ENCODE data around the gene MED12L. TPM values are rescaled to one million over a fixed set of nuclear protein-coding genes. Genes with fewer than 3 reads are reported as not detected.

Gene MED12L
- total and polyA plus RNA-seq, 12 donors = 0.03 to 4.5 (median 0.71) TPM

DNA sequence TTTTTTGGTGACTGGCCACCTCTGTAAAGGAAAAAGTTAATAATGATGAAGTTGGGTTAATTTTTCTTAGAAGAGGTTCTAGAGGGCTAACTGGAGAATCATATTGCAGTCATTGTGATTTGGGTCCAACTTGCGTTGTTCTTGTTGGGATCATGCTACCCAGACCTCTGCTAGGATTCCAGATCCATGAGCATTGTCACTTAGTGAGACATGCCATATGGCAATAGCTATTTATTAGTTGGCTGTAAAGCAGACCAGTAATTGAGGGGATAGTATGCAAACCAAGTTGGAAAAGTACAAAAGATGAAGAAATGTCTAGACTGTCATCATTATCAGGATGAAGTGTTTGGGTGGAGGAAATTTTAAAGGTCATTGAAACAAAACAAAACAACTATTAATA lies 329.8 kb downstream of the MED12L start:
- no peaks in the 10 kb centered on the region for H3K4me1 ChIP-seq
- intact Hi-C loops (cut with DNase I) = no loop called here
- no peak for DNase-seq
- TF ChIP-seq, protein P1, sequence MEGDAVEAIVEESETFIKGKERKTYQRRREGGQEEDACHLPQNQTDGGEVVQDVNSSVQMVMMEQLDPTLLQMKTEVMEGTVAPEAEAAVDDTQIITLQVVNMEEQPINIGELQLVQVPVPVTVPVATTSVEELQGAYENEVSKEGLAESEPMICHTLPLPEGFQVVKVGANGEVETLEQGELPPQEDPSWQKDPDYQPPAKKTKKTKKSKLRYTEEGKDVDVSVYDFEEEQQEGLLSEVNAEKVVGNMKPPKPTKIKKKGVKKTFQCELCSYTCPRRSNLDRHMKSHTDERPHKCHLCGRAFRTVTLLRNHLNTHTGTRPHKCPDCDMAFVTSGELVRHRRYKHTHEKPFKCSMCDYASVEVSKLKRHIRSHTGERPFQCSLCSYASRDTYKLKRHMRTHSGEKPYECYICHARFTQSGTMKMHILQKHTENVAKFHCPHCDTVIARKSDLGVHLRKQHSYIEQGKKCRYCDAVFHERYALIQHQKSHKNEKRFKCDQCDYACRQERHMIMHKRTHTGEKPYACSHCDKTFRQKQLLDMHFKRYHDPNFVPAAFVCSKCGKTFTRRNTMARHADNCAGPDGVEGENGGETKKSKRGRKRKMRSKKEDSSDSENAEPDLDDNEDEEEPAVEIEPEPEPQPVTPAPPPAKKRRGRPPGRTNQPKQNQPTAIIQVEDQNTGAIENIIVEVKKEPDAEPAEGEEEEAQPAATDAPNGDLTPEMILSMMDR (IDR thresholded peaks at IDR 0.05) = no peak
- WGBS, 2 donors = 46 to 74% methylated on average over 1 of the region's 1 CpG
- H3K4me3 ChIP-seq = no peak overlapping the region
- no peak for ATAC-seq
- no peaks in the 10 kb centered on the region for H3K27me3 ChIP-seq
- peaks cover 0 to 4% (median 0%) of the 10 kb centered on the region in 11 donors for H3K9me3 ChIP-seq
- H3K27ac ChIP-seq = no peak overlapping the region
- no peaks in the 10 kb centered on the region for H3K36me3 ChIP-seq

DNA sequence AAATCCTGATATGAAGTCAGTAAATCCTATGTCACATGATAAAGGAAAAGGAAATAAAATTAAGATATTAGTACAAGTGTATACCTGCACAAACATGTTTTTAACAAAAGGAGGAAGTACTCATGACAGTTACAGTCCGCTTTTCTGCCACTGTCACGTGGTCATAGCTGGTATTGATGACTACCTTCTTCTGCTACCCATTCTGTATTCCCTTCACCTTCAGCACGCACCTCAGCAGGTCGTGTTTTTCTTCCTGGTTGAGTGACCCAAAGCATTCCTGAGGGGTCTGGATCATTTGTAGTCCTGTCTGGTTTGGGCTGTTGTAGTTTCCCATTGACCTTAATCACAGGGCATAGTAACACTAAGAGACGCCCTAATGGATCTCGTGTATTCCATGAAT lies 334.3 kb downstream of the MED12L start:
- WGBS, 2 donors = 74 to 82% methylated on average over 6 of the region's 6 CpGs

DNA sequence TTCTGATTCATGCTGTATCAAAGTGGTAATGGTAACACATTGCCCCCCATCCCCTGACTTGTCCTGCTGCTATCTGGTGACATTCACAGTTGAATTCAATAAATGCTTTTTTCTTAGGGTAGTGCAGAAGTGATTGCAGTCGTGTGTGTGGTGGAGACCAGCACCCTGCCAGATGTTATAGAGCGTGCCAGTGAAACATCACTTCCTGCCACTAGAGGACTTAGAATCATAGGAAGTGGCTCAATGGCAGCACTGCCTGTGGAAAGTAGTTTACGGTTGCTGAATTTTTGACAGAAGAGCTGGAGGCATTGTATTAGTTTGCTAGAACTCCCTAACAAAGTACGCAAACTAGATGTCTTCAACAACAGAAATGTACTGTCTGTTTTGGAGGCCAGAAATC lies 336.5 kb downstream of the MED12L start:
- Histone ChIP-seq H3K36me3 (no peaks in the 10 kb centered on the region), H3K27me3 (no peaks in the 10 kb centered on the region), H3K4me1 (peaks cover 0 to 8% (median 0%) of the 10 kb centered on the region in 9 donors), H3K9me3 (no peaks in the 10 kb centered on the region), H3K27ac (no peak overlapping the region), H3K4me3 (no peak overlapping the region)
- intact Hi-C loops (cut with DNase I) = no loop called here
- TF ChIP-seq, protein P1 (IDR thresholded peaks at IDR 0.05) = no peak
- ATAC-seq = no peak
- DNase-seq = no peak
- 75 to 81% methylated on average over 4 of the region's 4 CpGs for WGBS, 2 donors

More for the DNA sequence above, 334.3 kb downstream of the MED12L start:
- DNase-seq = no peak
- no peaks in the 10 kb centered on the region for H3K27me3 ChIP-seq
- no peak overlapping the region for H3K27ac ChIP-seq
- no peaks in the 10 kb centered on the region for H3K36me3 ChIP-seq
- ATAC-seq = no peak
- no peaks in the 10 kb centered on the region for H3K9me3 ChIP-seq
- no peak overlapping the region for H3K4me3 ChIP-seq
- no peaks in the 10 kb centered on the region for H3K4me1 ChIP-seq
- TF ChIP-seq, protein P1 (IDR thresholded peaks at IDR 0.05) = no peak
- intact Hi-C loops (cut with DNase I) = no loop called here

DNA sequence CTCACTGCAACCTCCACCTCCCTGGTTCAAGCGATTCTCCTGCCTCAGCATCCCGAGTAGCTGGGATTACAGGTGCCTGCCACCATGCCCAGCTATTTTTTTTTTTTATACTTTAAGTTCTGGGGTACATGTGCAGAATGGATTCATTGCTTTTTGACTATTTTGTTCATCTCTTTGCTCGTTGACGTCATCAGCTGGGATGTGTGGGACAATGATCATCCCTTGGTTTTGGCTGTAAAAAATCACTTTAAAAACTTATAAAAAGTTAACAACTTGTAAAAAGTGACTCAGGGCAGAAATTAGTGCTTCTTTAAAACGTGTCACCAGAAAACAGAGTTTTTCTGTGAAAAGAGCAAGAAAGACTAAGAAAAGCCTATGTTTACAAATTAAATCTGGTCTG lies 337.6 kb downstream of the MED12L start:
- H3K9me3 ChIP-seq = no peaks in the 10 kb centered on the region
- DNase-seq (no peak), ATAC-seq (no peak)
- no peak overlapping the region for H3K4me3 ChIP-seq
- H3K4me1 ChIP-seq = peaks cover 0 to 9% (median 0%) of the 10 kb centered on the region in 9 donors
- no peak overlapping the region for H3K27ac ChIP-seq
- no peaks in the 10 kb centered on the region for H3K36me3 ChIP-seq
- H3K27me3 ChIP-seq = no peaks in the 10 kb centered on the region
- 81 to 84% methylated on average over 5 of the region's 5 CpGs for WGBS, 2 donors
- intact Hi-C loops (cut with DNase I) = no loop called here
- TF ChIP-seq, protein P1 (IDR thresholded peaks at IDR 0.05) = no peak

Data from heart right ventricle (tissue), 16 donors.